ENCODE results near the gene PIAS2.
"Not testable (repeated sequence)": the region's sequence is repeated elsewhere in the genome, so short reads cannot be mapped to it uniquely, and the experiment has no call there.

The PIAS2 gene

DNA sequence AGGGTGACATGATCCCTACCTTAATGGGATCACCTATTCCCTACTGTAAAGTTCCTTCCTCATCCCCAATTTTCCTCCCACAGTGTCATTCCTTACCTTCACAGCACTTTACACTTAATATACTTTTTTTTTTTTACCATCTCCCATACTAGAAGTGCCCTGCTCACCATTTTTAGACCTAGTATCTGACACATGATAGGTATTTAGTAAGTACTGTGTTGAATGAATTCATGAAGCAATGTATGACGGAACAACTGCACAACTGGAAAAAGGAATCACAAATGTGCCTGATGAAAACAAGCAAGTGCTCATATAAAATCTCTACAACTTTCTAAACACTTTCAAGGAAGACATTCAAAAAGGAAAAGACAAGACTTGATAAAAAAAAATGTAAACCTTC is 83.4 kb downstream of the PIAS2 start:
- Histone ChIP-seq H3K4me3 (ENCODE audit: insufficient read depth, low read depth, low read length, poor library complexity, severe bottlenecking) (no peak overlapping the region), H3K4me1 (ENCODE audit: control insufficient read depth, insufficient read depth, low read length, poor library complexity, severe bottlenecking) (no peaks in the 10 kb centered on the region), H3K9me3 (ENCODE audit: control insufficient read depth, low read length) (no peaks in the 10 kb centered on the region), H3K36me3 (ENCODE audit: control insufficient read depth, insufficient read depth, low read length) (peaks cover 11% of the 10 kb centered on the region), H3K27me3 (replicated peaks; ENCODE audit: control insufficient read depth, insufficient read depth, low read length, poor library complexity, severe bottlenecking) (no peaks in the 10 kb centered on the region), H3K27ac (ENCODE audit: insufficient read depth, low read length, poor library complexity, severe bottlenecking) (no peak overlapping the region)
- DNase-seq: no peak

- Histone ChIP-seq H3K27ac (ENCODE audit: insufficient read depth, low read length, poor library complexity, severe bottlenecking) (no peak overlapping the region), H3K4me3 (ENCODE audit: insufficient read depth, low read depth, low read length, poor library complexity, severe bottlenecking) (no peak overlapping the region), H3K27me3 (replicated peaks; ENCODE audit: control insufficient read depth, insufficient read depth, low read length, poor library complexity, severe bottlenecking) (no peaks in the 10 kb centered on the region), H3K4me1 (ENCODE audit: control insufficient read depth, insufficient read depth, low read length, poor library complexity, severe bottlenecking) (no peaks in the 10 kb centered on the region), H3K9me3 (ENCODE audit: control insufficient read depth, low read length) (no peaks in the 10 kb centered on the region), H3K36me3 (ENCODE audit: control insufficient read depth, insufficient read depth, low read length) (peaks cover 17% of the 10 kb centered on the region)
- DNase-seq: no peak
These were observed 84.5 kb downstream of the PIAS2 start for GRCh38 chr18:46832849-46833248.

- H3K9me3 ChIP-seq (ENCODE audit: control insufficient read depth, low read length); H3K27ac ChIP-seq (ENCODE audit: insufficient read depth, low read length, poor library complexity, severe bottlenecking); H3K4me3 ChIP-seq (ENCODE audit: insufficient read depth, low read depth, low read length, poor library complexity, severe bottlenecking); H3K4me1 ChIP-seq (ENCODE audit: control insufficient read depth, insufficient read depth, low read length, poor library complexity, severe bottlenecking); DNase-seq; H3K27me3 ChIP-seq (replicated peaks; ENCODE audit: control insufficient read depth, insufficient read depth, low read length, poor library complexity, severe bottlenecking): not testable (repeated sequence)
- H3K36me3 ChIP-seq (ENCODE audit: control insufficient read depth, insufficient read depth, low read length): peaks cover 18% of the 10 kb centered on the region
These were observed 84.9 kb downstream of the PIAS2 start for GRCh38 chr18:46832422-46832821.

GRCh38 chr18:46831434-46831833 is 85.9 kb downstream of the PIAS2 start:
- Histone ChIP-seq H3K27ac (ENCODE audit: insufficient read depth, low read length, poor library complexity, severe bottlenecking) (no peak overlapping the region), H3K9me3 (ENCODE audit: control insufficient read depth, low read length) (no peaks in the 10 kb centered on the region), H3K27me3 (replicated peaks; ENCODE audit: control insufficient read depth, insufficient read depth, low read length, poor library complexity, severe bottlenecking) (no peaks in the 10 kb centered on the region), H3K4me3 (ENCODE audit: insufficient read depth, low read depth, low read length, poor library complexity, severe bottlenecking) (no peak overlapping the region), H3K4me1 (ENCODE audit: control insufficient read depth, insufficient read depth, low read length, poor library complexity, severe bottlenecking) (no peaks in the 10 kb centered on the region), H3K36me3 (ENCODE audit: control insufficient read depth, insufficient read depth, low read length) (peaks cover 17% of the 10 kb centered on the region)
- no peak for DNase-seq

- H3K4me1 ChIP-seq (ENCODE audit: control insufficient read depth, insufficient read depth, low read length, poor library complexity, severe bottlenecking): no peaks in the 10 kb centered on the region
- H3K27ac ChIP-seq (ENCODE audit: insufficient read depth, low read length, poor library complexity, severe bottlenecking): no peak overlapping the region
- no peaks in the 10 kb centered on the region for H3K27me3 ChIP-seq (replicated peaks; ENCODE audit: control insufficient read depth, insufficient read depth, low read length, poor library complexity, severe bottlenecking)
- H3K4me3 ChIP-seq (ENCODE audit: insufficient read depth, low read depth, low read length, poor library complexity, severe bottlenecking): no peak overlapping the region
- H3K36me3 ChIP-seq (ENCODE audit: control insufficient read depth, insufficient read depth, low read length): peaks cover 13% of the 10 kb centered on the region
- no peaks in the 10 kb centered on the region for H3K9me3 ChIP-seq (ENCODE audit: control insufficient read depth, low read length)
- no peak for DNase-seq
These were observed 86.7 kb downstream of the PIAS2 start for GRCh38 chr18:46830633-46831032.

DNA sequence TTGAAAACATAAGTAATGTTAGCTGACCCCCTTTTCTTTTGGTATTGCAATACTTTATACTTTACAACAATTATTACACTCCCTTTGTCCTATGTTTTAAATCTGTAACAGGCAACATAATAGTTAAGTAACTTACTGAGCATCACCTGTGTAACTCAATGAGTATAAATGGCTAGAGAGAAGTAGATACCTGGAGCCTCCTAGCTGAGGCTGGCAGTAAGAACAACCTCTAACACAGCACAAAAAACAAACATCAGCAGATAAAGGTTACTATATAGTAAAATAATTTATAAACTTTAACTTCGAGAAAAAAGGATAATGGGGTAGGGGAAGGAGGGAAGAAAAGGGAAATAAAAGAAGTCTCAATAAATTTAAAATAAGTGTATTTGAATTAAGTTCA is 87.4 kb downstream of the PIAS2 start:
- no peak for DNase-seq
- Histone ChIP-seq H3K27ac (ENCODE audit: insufficient read depth, low read length, poor library complexity, severe bottlenecking) (no peak overlapping the region), H3K4me3 (ENCODE audit: insufficient read depth, low read depth, low read length, poor library complexity, severe bottlenecking) (no peak overlapping the region), H3K27me3 (replicated peaks; ENCODE audit: control insufficient read depth, insufficient read depth, low read length, poor library complexity, severe bottlenecking) (no peaks in the 10 kb centered on the region), H3K4me1 (ENCODE audit: control insufficient read depth, insufficient read depth, low read length, poor library complexity, severe bottlenecking) (no peaks in the 10 kb centered on the region), H3K36me3 (ENCODE audit: control insufficient read depth, insufficient read depth, low read length) (peaks cover 13% of the 10 kb centered on the region), H3K9me3 (ENCODE audit: control insufficient read depth, low read length) (no peaks in the 10 kb centered on the region)

GRCh38 chr18:46829531-46829930 is 87.8 kb downstream of the PIAS2 start:
- Histone ChIP-seq H3K27ac (ENCODE audit: insufficient read depth, low read length, poor library complexity, severe bottlenecking) (no peak overlapping the region), H3K9me3 (ENCODE audit: control insufficient read depth, low read length) (no peaks in the 10 kb centered on the region), H3K4me1 (ENCODE audit: control insufficient read depth, insufficient read depth, low read length, poor library complexity, severe bottlenecking) (no peaks in the 10 kb centered on the region), H3K36me3 (ENCODE audit: control insufficient read depth, insufficient read depth, low read length) (peaks cover 13% of the 10 kb centered on the region), H3K27me3 (replicated peaks; ENCODE audit: control insufficient read depth, insufficient read depth, low read length, poor library complexity, severe bottlenecking) (no peaks in the 10 kb centered on the region), H3K4me3 (ENCODE audit: insufficient read depth, low read depth, low read length, poor library complexity, severe bottlenecking) (no peak overlapping the region)
- no peak for DNase-seq

DNA sequence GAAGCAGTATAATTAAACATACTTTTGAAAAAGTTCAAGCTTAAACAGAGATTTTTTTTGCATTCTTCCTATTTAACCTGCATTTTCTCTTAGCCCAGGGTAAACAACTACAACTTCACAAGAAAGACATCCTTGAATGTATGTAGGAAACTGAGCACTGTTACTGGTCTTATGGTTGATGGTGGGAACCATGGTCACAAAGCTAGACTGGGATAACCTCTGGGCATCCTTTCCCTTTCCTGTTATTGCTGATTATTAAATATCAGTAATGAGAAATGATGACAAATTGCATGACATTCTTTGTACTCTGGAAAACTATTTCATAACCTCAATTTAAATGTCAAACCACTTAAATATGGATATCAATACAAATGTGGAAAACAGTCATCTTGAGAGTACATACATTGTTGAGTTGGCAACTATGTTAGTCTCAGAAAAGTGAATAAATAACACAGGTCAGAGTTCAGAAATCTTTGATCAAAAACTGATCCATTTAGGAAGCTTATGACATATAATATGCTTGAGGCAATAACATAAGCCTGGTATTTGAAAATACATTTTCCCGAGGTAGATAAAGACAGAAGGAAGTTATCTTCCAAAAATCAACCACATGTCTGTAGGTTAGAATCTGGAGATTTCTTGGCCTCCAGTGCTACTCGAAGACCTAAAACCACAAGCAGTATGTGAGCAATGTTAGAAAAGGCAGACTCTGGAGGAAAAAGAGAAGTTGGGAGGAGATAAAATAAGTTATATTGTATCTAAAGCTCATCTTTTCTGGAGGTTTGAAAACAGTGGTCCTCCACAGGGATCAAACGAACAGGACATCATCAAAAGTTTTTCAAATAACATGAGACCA is 95.2 kb downstream of the PIAS2 start:
- H3K4me3 ChIP-seq (ENCODE audit: insufficient read depth, low read depth, low read length, poor library complexity, severe bottlenecking): no peak overlapping the region
- no peaks in the 10 kb centered on the region for H3K4me1 ChIP-seq (ENCODE audit: control insufficient read depth, insufficient read depth, low read length, poor library complexity, severe bottlenecking)
- no peak overlapping the region for H3K27ac ChIP-seq (ENCODE audit: insufficient read depth, low read length, poor library complexity, severe bottlenecking)
- no peaks in the 10 kb centered on the region for H3K27me3 ChIP-seq (replicated peaks; ENCODE audit: control insufficient read depth, insufficient read depth, low read length, poor library complexity, severe bottlenecking)
- peaks cover 4% of the 10 kb centered on the region for H3K36me3 ChIP-seq (ENCODE audit: control insufficient read depth, insufficient read depth, low read length)
- H3K9me3 ChIP-seq (ENCODE audit: control insufficient read depth, low read length): no peaks in the 10 kb centered on the region
- no peak for DNase-seq

DNA sequence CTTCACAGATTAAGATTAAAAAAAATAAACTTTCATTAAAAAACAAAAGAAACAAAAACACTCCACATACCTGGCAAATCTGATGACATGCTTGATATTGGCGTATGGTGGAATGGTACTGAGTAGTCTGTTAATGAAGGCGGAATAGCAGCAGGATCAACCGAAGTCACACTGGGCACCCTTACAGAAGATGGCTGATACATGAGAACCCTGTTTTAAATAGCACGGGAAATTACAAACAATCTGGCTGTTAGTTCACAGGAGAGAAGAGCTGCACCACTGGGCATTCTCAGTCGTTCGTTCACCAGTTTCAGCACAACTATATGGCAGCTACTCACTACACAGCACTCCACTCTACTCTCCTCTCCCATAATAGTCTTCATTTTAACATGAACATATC is 96.4 kb downstream of the PIAS2 start:
- Histone ChIP-seq H3K27ac (ENCODE audit: insufficient read depth, low read length, poor library complexity, severe bottlenecking) (no peak overlapping the region), H3K36me3 (ENCODE audit: control insufficient read depth, insufficient read depth, low read length) (peaks cover 4% of the 10 kb centered on the region), H3K4me1 (ENCODE audit: control insufficient read depth, insufficient read depth, low read length, poor library complexity, severe bottlenecking) (no peaks in the 10 kb centered on the region), H3K27me3 (replicated peaks; ENCODE audit: control insufficient read depth, insufficient read depth, low read length, poor library complexity, severe bottlenecking) (no peaks in the 10 kb centered on the region), H3K9me3 (ENCODE audit: control insufficient read depth, low read length) (no peaks in the 10 kb centered on the region), H3K4me3 (ENCODE audit: insufficient read depth, low read depth, low read length, poor library complexity, severe bottlenecking) (no peak overlapping the region)
- no peak for DNase-seq

DNA sequence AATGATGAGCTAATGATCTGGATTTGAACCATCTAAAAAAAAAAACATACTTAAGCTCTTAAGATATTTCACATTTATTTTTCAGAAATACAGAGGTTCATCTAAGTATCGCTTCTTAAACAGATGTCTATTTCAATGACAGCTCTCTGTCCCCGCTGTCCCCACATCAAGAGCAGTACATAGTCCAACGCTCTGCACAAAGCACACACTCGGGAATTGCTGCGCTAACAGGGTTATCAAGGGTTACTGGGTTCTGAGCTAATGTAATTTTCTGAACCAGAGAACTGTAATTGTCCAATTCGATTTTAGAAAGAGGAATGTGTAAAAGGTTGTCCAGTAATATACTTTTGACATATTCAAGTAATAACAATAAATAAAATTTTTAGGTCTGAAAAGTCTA is 101.6 kb downstream of the PIAS2 start:
- H3K27me3 ChIP-seq (replicated peaks; ENCODE audit: control insufficient read depth, insufficient read depth, low read length, poor library complexity, severe bottlenecking): no peaks in the 10 kb centered on the region
- H3K27ac ChIP-seq (ENCODE audit: insufficient read depth, low read length, poor library complexity, severe bottlenecking): no peak overlapping the region
- no peaks in the 10 kb centered on the region for H3K9me3 ChIP-seq (ENCODE audit: control insufficient read depth, low read length)
- H3K4me1 ChIP-seq (ENCODE audit: control insufficient read depth, insufficient read depth, low read length, poor library complexity, severe bottlenecking): no peaks in the 10 kb centered on the region
- no peak overlapping the region for H3K4me3 ChIP-seq (ENCODE audit: insufficient read depth, low read depth, low read length, poor library complexity, severe bottlenecking)
- H3K36me3 ChIP-seq (ENCODE audit: control insufficient read depth, insufficient read depth, low read length): peaks cover 5% of the 10 kb centered on the region
- DNase-seq: no peak
